Heart left ventricle (tissue), 16 donors: ENCODE data around the gene PLCB1. TPM values are rescaled to one million over a fixed set of nuclear protein-coding genes. Genes with fewer than 3 reads are reported as not detected.

Experiments
- ATAC-seq, 4 donors: fragments of 200-7000 bp; cut with Tn5 transposase; one replicate each; pipeline ENCODE4 v1.9.1; 2020 to 2022; ENCODE audit warnings: moderate library complexity in 4 of 4, mild to moderate bottlenecking in 3 of 4, moderate number of reproducible peaks in 1 of 4
- DNase-seq, 5 donors: peaks; one replicate each; pipeline ENCODE4 v3.0.0-alpha.2; 2020
- H3K27ac ChIP-seq, 12 donors: fragments of 200-600 bp; sonication (generic) in 4 of 12; one replicate each; pipeline versions ENCODE4 v1.5.0 to v1.8.0; 2016 to 2022; ENCODE audit warnings: mild to moderate bottlenecking in 2 of 12
- H3K27me3 ChIP-seq, 9 donors: fragments of 200-600 bp; sonication (generic) in 2 of 9; one replicate each; pipeline versions ENCODE4 v1.5.1 to v1.8.0; 2016 to 2022; ENCODE audit warnings: mild to moderate bottlenecking in 3 of 9
- H3K36me3 ChIP-seq, 9 donors: fragments of 200-600 bp; sonication (generic) in 2 of 9; one replicate each; pipeline versions ENCODE4 v1.5.0 to v1.8.0; 2018 to 2022; ENCODE audit warnings: mild to moderate bottlenecking in 2 of 9
- H3K4me1 ChIP-seq, 12 donors: fragments of 200-600 bp; sonication (generic) in 4 of 12; one replicate each; pipeline versions ENCODE4 v1.5.0 to v1.8.0; 2016 to 2022; ENCODE audit warnings: mild to moderate bottlenecking in 3 of 12
- H3K4me3 ChIP-seq, 12 donors: fragments of 200-600 bp; sonication (generic) in 4 of 12; one replicate each; pipeline versions ENCODE4 v1.5.0 to v1.8.0; 2017 to 2022; ENCODE audit warnings: mild to moderate bottlenecking in 9 of 12, moderate library complexity in 4 of 12
- H3K9me3 ChIP-seq, 12 donors: fragments of 200-600 bp; sonication (generic) in 4 of 12; one replicate each; pipeline versions ENCODE4 v1.5.0 to v1.8.0; 2016 to 2022; ENCODE audit warnings: mild to moderate bottlenecking in 1 of 12
- CTCF ChIP-seq, 12 donors: fragments of 200-600 bp; sonication (generic) in 4 of 12; IDR thresholded peaks; one replicate each; pipeline versions ENCODE4 v1.5.0 to v1.8.0; 2018 to 2022; ENCODE audit warnings: antibody characterized with exemption in 12 of 12, mild to moderate bottlenecking in 5 of 12
- POLR2A ChIP-seq, 2 donors: fragments of 450-650 bp; IDR thresholded peaks; one replicate each; pipeline ENCODE4 v1.6.1; 2017; ENCODE audit warnings: antibody characterized with exemption in 2 of 2, mild to moderate bottlenecking in 2 of 2, moderate library complexity in 2 of 2
- WGBS, 4 donors: extraction: QIAGEN DNeasy Blood & Tissue Kit in 2 of 4; methylation state at CpG; one replicate each; pipeline versions ENCODE4 v1.1.5 to v1.1.7; 2013 to 2018; 5-methylcytosine and 5-hydroxymethylcytosine counted together
- intact Hi-C, 10 donors: fragments of 100-400 bp; cut with DNase I; formaldehyde crosslinking; loops; one replicate each; pipeline versions ENCODE4 v1.11.1 to v1.14.2; 2022
- polyA plus RNA-seq, 2 donors: library from polyadenylated mRNA; stranded (reverse); fragments of 200-250 nt; gene quantifications; one replicate each; pipeline ENCODE4 v1.2.3, GENCODE V29; 2013
- total RNA-seq, 9 donors: library from RNA; depleted of rRNA in 2 of 9; stranded (reverse); fragments of >200 nt in 2 of 9; fragmentation: NEBNext Ultra II Directional in 3 of 9; extraction: Animal tissue kit (Norgen Biotek cat#: 25700) in 3 of 9; gene quantifications; one replicate each; pipeline versions ENCODE4 v1.1.0 to v1.2.4, GENCODE V29; 2016 to 2023
- donor health status: ischemic (EF 13 %, LVEDD 7.1; RV severe dilation, severe dysfunction).
- donor health status: healthy with polysubstance abuse.
- donor health status: DM: no; HTN: yes; CAD: no.
- donor health status: DM: no; HTN: no; CAD: no.
- donor health status: ischemic (EF 25% LVEDD 6.9; RV normal size, moderate dysfunction).
- donor health status: ischemic (EF 25% LVEDD 5.7; RV mildly dilated, moderate dysfunction).
- donor health status: healthy.
- donor health status: DM: yes; HTN: yes; CAD: no.
- donor health status: ischemic (EF 35%, LVEDD 5.7; RV mildly dilated, moderate dysfunction).
- donor health status: nonischemic (EF 11% LVEDD 7.7; RV severe dilation, severe dysfunction).
- donor health status: DM: yes; HTN: yes; CAD: no.
- donor health status: PGD.
- donor health status: ischemic (EF 29% LVEDD 5.4; RV normal size, mild dysfunction).
- donor health status: nonischemic (EF 23%, LVEDD 6.1; RV moderate dilation, normal function).

The PLCB1 gene
- total and polyA plus RNA-seq, 11 donors: 2.5 to 12.1 (median 7.4) TPM

DNA sequence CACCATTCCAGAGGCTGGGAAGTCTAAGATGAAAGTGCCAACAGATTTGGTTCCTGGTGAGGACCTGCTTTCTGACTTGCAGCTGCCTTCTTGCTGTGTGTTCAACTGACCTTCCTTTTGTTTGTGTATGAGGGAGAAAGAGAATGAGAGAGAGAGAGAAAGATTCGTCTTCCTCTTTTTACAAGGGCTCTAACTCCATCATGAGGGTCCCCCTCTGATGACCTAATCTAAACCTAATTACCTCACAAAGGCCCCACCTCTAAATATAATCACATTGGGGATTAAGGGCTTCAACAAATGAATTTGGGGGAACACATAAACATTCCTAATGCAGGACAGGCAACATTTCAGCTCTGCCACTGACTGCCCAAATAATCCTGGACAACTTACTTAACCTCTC lies 130.7 kb downstream of the PLCB1 start:
- WGBS, 4 donors: 80 to 100% (median 89%) methylated on average over 1 of the region's 1 CpG
- Histone ChIP-seq H3K9me3 (no peaks in the 10 kb centered on the region), H3K4me1 (peaks cover 0 to 5% (median 0%) of the 10 kb centered on the region in 12 donors), H3K27ac (no peak overlapping the region), H3K36me3 (no peaks in the 10 kb centered on the region), H3K4me3 (no peak overlapping the region), H3K27me3 (no peaks in the 10 kb centered on the region)
- intact Hi-C loops: no loop called here
- DNase-seq (no peak), ATAC-seq (no peak)
- TF ChIP-seq CTCF (IDR thresholded peaks at IDR 0.05) (no peak), POLR2A (IDR thresholded peaks at IDR 0.05) (no peak)

GRCh38 chr20:8265588-8265987 lies 133.5 kb downstream of the PLCB1 start:
- Histone ChIP-seq H3K4me1 (peaks cover 0 to 2% (median 0%) of the 10 kb centered on the region in 12 donors), H3K36me3 (no peaks in the 10 kb centered on the region), H3K9me3 (no peaks in the 10 kb centered on the region), H3K4me3 (no peak overlapping the region), H3K27me3 (no peaks in the 10 kb centered on the region), H3K27ac (no peak overlapping the region)
- DNase-seq (no peak), ATAC-seq (no peak)
- TF ChIP-seq CTCF (IDR thresholded peaks at IDR 0.05): no peak
- TF ChIP-seq POLR2A (IDR thresholded peaks at IDR 0.05): no peak
- intact Hi-C loops: no loop called here

GRCh38 chr20:8267009-8267408 lies 134.9 kb downstream of the PLCB1 start:
- Histone ChIP-seq H3K36me3 (no peaks in the 10 kb centered on the region), H3K27me3 (no peaks in the 10 kb centered on the region), H3K4me1 (peaks cover 0 to 5% (median 0%) of the 10 kb centered on the region in 12 donors), H3K4me3 (no peak overlapping the region), H3K9me3 (no peaks in the 10 kb centered on the region), H3K27ac (no peak overlapping the region)
- intact Hi-C loops: no loop called here
- TF ChIP-seq CTCF (IDR thresholded peaks at IDR 0.05) (no peak), POLR2A (IDR thresholded peaks at IDR 0.05) (no peak)
- WGBS, 4 donors: 79 to 96% (median 91%) methylated on average over 6 of the region's 6 CpGs
- DNase-seq: no peak
- no peak for ATAC-seq

DNA sequence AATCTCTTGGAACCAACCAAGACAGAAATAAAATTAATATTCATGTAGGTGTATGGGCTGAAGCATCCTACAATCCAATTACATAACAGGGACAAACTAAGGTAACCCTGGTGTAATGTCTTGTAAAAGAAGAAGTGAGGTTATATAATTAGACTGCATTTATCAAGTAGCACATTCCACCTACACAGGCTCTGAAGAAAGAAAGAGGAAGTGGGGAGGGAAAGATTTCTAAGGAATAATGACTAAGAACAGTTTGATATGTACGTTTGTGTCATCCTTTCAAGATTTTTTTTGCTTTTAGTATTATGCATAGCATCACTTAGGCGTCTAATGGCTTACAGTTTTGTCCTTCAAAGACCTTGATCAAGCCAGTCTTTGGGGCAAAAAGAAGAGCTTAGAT lies 139.7 kb downstream of the PLCB1 start:
- Histone ChIP-seq H3K27ac (no peak overlapping the region), H3K4me1 (peaks cover 0 to 18% (median 0%) of the 10 kb centered on the region in 12 donors), H3K9me3 (no peaks in the 10 kb centered on the region), H3K4me3 (no peak overlapping the region), H3K27me3 (no peaks in the 10 kb centered on the region), H3K36me3 (no peaks in the 10 kb centered on the region)
- WGBS, 4 donors: 64 to 70% (median 66%) methylated on average over 2 of the region's 2 CpGs
- ATAC-seq (no peak), DNase-seq (no peak)
- intact Hi-C loops: no loop called here
- no peak for TF ChIP-seq CTCF (IDR thresholded peaks at IDR 0.05)
- TF ChIP-seq POLR2A (IDR thresholded peaks at IDR 0.05): no peak
